K562 (cell line): ENCODE data around the gene PPP1R3G.

ENCODE experiments used
- CTCF ChIP-seq, 3 experiments: IDR thresholded peaks in 2 of 3; conservative IDR thresholded peaks in 1 of 3; 2 replicates each; pipeline ENCODE4 v1.5.1; 2011 to 2012; ENCODE audit warnings: low read length in 3 of 3, mild to moderate bottlenecking in 3 of 3, control low read depth in 2 of 3, improper control_type of control experiment in 1 of 3, inconsistent platforms in 1 of 3, low read depth in 1 of 3, mixed read lengths in 1 of 3, moderate library complexity in 1 of 3; ENCODE audit not compliant: insufficient read depth in 2 of 3
- ELK3 ChIP-seq: fragments of 450-650 bp; formaldehyde crosslinking; IDR thresholded peaks from 2 replicates; pipeline ENCODE4 v1.4.0; 2020; ENCODE audit warnings: mild to moderate bottlenecking
- EP300 ChIP-seq: IDR thresholded peaks from 2 replicates; pipeline ENCODE4 v1.6.1; 2012; ENCODE audit warnings: low read length, improper control_type of control experiment
- GATA2 ChIP-seq: sonication (generic); formaldehyde crosslinking; IDR thresholded peaks from 2 replicates; pipeline ENCODE4 v1.4.0; 2020; ENCODE audit warnings: mild to moderate bottlenecking, missing genetic modification reagents
- GTF2F1 ChIP-seq: IDR thresholded peaks from 2 replicates; pipeline ENCODE4 v1.6.1; 2011; ENCODE audit warnings: low read depth, low read length, improper control_type of control experiment
- SMC3 ChIP-seq: conservative IDR thresholded peaks from 2 replicates; pipeline ENCODE4 v1.6.1; 2011; ENCODE audit warnings: low read depth, low read length, improper control_type of control experiment; ENCODE audit not compliant: insufficient read depth
- ZC3H11A ChIP-seq: IDR thresholded peaks from 2 replicates; pipeline ENCODE4 v1.6.1; 2012; ENCODE audit warnings: low read depth, low read length, improper control_type of control experiment
- TF ChIP-seq, protein P1 (sequence below): sonication (generic); formaldehyde crosslinking; IDR thresholded peaks from 2 replicates; pipeline ENCODE4 v1.8.0; 2022; ENCODE audit warnings: mild to moderate bottlenecking, missing genetic modification reagents

- TF ChIP-seq CTCF (IDR thresholded peaks at IDR 0.05 in 2 of 3, conservative IDR thresholded peaks at IDR 0.05 in 1 of 3; ENCODE audit: insufficient read depth in 2 of 3, low read depth in 1 of 3, low read length in 3 of 3) (no peak), GATA2 (CRISPR knock-in tag) (no peak), ELK3 (CRISPR knock-in tag) (no peak), GTF2F1 (no peak), EP300 (no peak), ZC3H11A (no peak), SMC3 (no peak)
- TF ChIP-seq, protein P1, sequence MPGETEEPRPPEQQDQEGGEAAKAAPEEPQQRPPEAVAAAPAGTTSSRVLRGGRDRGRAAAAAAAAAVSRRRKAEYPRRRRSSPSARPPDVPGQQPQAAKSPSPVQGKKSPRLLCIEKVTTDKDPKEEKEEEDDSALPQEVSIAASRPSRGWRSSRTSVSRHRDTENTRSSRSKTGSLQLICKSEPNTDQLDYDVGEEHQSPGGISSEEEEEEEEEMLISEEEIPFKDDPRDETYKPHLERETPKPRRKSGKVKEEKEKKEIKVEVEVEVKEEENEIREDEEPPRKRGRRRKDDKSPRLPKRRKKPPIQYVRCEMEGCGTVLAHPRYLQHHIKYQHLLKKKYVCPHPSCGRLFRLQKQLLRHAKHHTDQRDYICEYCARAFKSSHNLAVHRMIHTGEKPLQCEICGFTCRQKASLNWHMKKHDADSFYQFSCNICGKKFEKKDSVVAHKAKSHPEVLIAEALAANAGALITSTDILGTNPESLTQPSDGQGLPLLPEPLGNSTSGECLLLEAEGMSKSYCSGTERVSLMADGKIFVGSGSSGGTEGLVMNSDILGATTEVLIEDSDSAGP: no peak
Observed at GRCh38 chr6:5080574-5080973, 4.6 kb upstream of the PPP1R3G start.
